Stimulated activated CD4-positive, alpha-beta T cell treated with anti-CD3 and anti-CD28 coated beads, Interleukin-1b, Interleukin-23, amount 100 ng/mL, for 1 hour (primary cell): ENCODE results near the gene FIGNL1.
"Not testable (repeated sequence)": the region's sequence is repeated elsewhere in the genome, so short reads cannot be mapped to it uniquely, and the experiment has no call there.

Source experiments
- DNase-seq, 2 donors: peaks; one replicate each; pipeline ENCODE4 v3.0.0-alpha.2; 2020; ENCODE audit warnings: low read depth in 2 of 2

FIGNL1 gene

GRCh38 chr7:50471970-50472369 lies 21.8 kb upstream of the FIGNL1 start:
- DNase-seq = no peak

GRCh38 chr7:50470250-50471163 lies 20.4 kb upstream of the FIGNL1 start:
- no peak for DNase-seq

- no peak for DNase-seq
These were observed 19.0 kb upstream of the FIGNL1 start for GRCh38 chr7:50469181-50469580.

- peak; percentile 46 to 58 for DNase-seq
These were observed 17.9 kb upstream of the FIGNL1 start for GRCh38 chr7:50467817-50468610.

GRCh38 chr7:50466815-50467585 lies 16.9 kb upstream of the FIGNL1 start:
- no peak for DNase-seq

GRCh38 chr7:50463035-50463434 lies 12.9 kb upstream of the FIGNL1 start:
- DNase-seq = no peak

- no peak for DNase-seq
These were observed 12.2 kb upstream of the FIGNL1 start for GRCh38 chr7:50462361-50462760.

GRCh38 chr7:50461695-50462094 lies 11.5 kb upstream of the FIGNL1 start:
- no peak for DNase-seq

GRCh38 chr7:50459183-50459582 lies 9.0 kb upstream of the FIGNL1 start:
- not testable (repeated sequence) for DNase-seq

GRCh38 chr7:50458651-50459050 lies 8.5 kb upstream of the FIGNL1 start:
- DNase-seq = not testable (repeated sequence)

- no peak for DNase-seq
These were observed 6.4 kb upstream of the FIGNL1 start for GRCh38 chr7:50456371-50457123.

- DNase-seq = no peak
These were observed 5.5 kb upstream of the FIGNL1 start for GRCh38 chr7:50455658-50456057.

GRCh38 chr7:50454968-50455367 lies 4.8 kb upstream of the FIGNL1 start:
- no peak for DNase-seq

- DNase-seq = no peak
These were observed 461 bp upstream of the FIGNL1 start for GRCh38 chr7:50450590-50451032.

- no peak for DNase-seq
These were observed 659 bp downstream of the FIGNL1 start for GRCh38 chr7:50449501-50449880.

- DNase-seq = no peak
These were observed 1.3 kb downstream of the FIGNL1 start for GRCh38 chr7:50448823-50449222.

GRCh38 chr7:50446542-50446960 lies 3.6 kb downstream of the FIGNL1 start:
- DNase-seq = no peak

- DNase-seq = no peak
These were observed 13.9 kb downstream of the FIGNL1 start for GRCh38 chr7:50436133-50436806.

- DNase-seq = no peak
These were observed 18.3 kb downstream of the FIGNL1 start for GRCh38 chr7:50431722-50432305.

GRCh38 chr7:50431316-50431715 lies 18.8 kb downstream of the FIGNL1 start:
- no peak for DNase-seq
